HG03575 (cell line): ENCODE results near the gene RPAP2.
"Not testable (repeated sequence)": the region's sequence is repeated elsewhere in the genome, so short reads cannot be mapped to it uniquely, and the experiment has no call there.

Source experiments
- ATAC-seq: cut with Tn5 transposase; IDR thresholded peaks from one replicate; pipeline ENCODE4 v1.9.1; 2021; ENCODE audit not compliant: unreplicated experiment, insufficient number of reproducible peaks, low FRiP score; ENCODE audit errors: extremely low read depth

RPAP2 gene

GRCh38 chr1:92315766-92316599 lies 17.1 kb downstream of the RPAP2 start:
- no peak for ATAC-seq

GRCh38 chr1:92317836-92318493 lies 19.1 kb downstream of the RPAP2 start:
- ATAC-seq: no peak

GRCh38 chr1:92323473-92324453 lies 24.9 kb downstream of the RPAP2 start:
- ATAC-seq: no peak

DNA sequence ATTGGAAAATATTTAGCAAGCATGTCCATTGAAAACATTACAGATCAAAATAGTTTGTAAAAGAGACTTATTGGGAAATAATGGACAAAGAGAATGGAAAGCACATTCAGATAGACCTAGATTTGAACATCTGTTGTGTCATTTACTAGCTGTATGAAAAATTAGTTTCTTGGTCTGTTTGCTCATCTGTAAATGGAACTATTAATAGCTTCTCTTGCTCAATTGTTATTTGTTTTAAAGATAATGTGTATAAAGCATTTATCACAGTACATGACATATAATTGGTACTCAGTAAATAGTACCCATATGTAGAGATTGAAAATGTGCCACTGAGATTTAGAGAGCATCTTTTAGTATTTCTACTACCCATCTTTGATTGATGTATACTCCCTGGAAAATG lies 25.9 kb downstream of the RPAP2 start:
- no peak for ATAC-seq

- ATAC-seq: no peak
Observed at GRCh38 chr1:92326681-92327080, 27.8 kb downstream of the RPAP2 start.

- no peak for ATAC-seq
Observed at GRCh38 chr1:92327794-92328193, 28.9 kb downstream of the RPAP2 start.

GRCh38 chr1:92329347-92330129 lies 30.7 kb downstream of the RPAP2 start:
- ATAC-seq: no peak

DNA sequence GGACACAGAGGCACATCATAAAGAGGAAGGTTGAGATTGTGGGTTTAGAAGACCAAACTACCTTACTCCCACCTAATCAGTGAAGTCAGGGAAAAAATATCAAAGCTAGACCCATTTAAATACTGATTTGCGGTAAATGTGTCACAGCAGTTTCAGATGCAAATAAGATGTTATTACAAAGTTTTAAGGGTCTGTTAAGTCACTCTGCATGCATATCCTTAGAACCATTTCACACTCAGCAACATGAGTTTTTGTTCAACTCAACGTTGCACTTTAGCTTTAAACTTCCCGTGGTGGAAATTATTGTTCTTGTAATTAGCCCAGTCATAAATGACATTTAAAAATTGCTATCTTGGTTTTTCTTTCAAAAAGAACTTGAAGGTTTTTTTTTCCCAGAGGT lies 34.8 kb downstream of the RPAP2 start:
- no peak for ATAC-seq

GRCh38 chr1:92340154-92340553 lies 41.3 kb downstream of the RPAP2 start:
- ATAC-seq: no peak

DNA sequence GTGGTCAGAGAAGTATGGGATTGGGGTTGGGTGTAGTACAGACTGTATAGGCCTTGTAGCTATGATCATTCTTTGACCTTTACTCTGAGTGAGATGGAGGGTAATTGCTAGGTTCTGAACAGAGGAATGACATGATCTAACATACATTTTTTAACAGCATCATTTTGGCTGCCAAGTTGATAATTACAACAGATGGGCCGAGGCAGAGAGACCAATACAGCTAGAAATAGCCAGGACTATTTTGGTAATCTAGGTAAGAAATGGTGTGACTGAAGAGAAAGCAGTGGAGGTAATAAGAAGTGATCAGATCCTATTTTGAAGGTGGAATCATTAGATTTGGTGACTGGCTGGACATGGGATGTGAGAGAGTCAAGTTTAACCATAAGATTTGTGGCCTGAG lies 43.5 kb downstream of the RPAP2 start:
- ATAC-seq: no peak

GRCh38 chr1:92343061-92343460 lies 44.2 kb downstream of the RPAP2 start:
- no peak for ATAC-seq

DNA sequence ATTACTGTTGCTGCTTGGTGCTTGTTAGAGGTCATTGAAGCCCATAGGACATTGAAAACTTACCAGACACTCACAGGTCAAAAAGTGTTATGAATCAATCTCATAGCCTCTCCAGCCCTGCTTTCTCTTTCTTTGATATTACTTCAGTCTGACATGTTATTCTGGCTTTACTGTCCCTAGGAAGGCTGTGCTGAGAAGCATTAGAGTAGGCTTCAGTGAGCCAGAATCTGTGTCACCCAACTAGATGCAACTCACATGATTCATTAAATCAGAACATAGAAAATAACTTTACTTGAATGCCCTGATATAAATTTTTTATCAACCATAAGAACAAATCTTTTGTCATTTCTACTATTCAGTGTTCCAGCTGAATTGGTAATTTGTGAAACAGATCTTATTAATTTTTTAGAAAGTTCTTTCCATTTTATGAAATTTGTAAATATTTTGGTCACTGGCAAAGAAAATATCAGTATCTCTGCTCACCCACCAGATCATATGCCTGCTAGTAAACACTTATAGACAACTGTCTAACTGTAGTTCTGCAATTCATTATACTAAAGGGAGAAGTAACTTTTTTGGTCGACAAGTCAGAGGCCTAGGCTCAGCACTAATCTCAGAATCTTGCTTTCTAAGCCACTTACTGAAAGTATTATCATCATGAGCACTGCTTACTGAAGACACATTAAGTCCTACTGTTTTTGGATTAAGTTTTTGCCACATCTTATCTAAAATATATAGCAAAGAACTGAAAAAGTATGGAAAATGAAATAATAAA lies 48.2 kb downstream of the RPAP2 start:
- ATAC-seq: no peak

DNA sequence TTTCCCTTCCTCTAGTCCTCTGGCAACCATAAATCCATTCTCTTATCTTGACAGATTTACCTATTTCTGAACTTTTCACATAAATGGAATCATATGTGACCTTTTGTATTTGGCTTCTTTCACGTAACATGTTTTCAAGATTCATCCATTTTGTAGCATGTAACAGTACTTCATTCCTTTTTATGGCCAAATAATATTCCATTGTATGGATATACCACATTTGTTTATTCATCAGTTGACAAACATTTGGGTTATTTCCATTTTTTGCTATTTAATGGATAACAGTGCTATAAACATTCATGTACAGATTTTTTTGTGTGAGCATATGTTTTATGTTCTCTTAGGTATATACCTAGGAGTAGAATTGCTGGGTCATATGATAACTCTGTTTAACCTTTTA lies 54.0 kb downstream of the RPAP2 start:
- no peak for ATAC-seq

- ATAC-seq: no peak
Observed at GRCh38 chr1:92354259-92354658, 55.4 kb downstream of the RPAP2 start.

GRCh38 chr1:92356956-92357355 lies 58.1 kb downstream of the RPAP2 start:
- no peak for ATAC-seq

GRCh38 chr1:92359382-92359781 lies 60.5 kb downstream of the RPAP2 start:
- ATAC-seq: not testable (repeated sequence)

DNA sequence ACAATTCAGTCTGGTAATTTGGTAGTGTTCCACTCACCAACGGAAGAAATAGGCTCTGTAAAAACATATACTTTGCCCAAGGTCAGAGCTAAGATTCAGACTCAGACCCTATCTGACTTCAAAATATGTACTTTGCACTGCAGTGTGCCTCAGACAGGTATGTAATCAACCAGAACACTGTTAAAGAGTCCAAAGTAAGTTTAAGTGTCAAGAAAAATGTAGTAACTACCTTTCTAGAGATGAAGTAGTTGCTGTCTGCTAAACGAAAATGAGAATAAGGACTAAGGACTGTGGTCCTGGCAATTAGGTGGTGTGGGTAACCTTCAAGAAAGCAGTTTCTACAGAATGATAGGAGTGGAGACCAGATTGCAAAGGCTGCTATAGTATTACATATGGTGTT lies 61.1 kb downstream of the RPAP2 start:
- no peak for ATAC-seq

GRCh38 chr1:92362970-92363369 lies 64.1 kb downstream of the RPAP2 start:
- ATAC-seq: no peak
